HG02938 (cell line): Measurements from ENCODE around the gene NOL4L.
A peak's percentile ranks its signal among the peaks of the same experiment; 100 is the strongest.

Experiments used
- ATAC-seq: cut with Tn5 transposase; IDR thresholded peaks from one replicate; pipeline ENCODE4 v1.9.1; 2021; ENCODE audit warnings: mild to moderate bottlenecking, moderate library complexity; ENCODE audit not compliant: unreplicated experiment

Gene NOL4L

DNA sequence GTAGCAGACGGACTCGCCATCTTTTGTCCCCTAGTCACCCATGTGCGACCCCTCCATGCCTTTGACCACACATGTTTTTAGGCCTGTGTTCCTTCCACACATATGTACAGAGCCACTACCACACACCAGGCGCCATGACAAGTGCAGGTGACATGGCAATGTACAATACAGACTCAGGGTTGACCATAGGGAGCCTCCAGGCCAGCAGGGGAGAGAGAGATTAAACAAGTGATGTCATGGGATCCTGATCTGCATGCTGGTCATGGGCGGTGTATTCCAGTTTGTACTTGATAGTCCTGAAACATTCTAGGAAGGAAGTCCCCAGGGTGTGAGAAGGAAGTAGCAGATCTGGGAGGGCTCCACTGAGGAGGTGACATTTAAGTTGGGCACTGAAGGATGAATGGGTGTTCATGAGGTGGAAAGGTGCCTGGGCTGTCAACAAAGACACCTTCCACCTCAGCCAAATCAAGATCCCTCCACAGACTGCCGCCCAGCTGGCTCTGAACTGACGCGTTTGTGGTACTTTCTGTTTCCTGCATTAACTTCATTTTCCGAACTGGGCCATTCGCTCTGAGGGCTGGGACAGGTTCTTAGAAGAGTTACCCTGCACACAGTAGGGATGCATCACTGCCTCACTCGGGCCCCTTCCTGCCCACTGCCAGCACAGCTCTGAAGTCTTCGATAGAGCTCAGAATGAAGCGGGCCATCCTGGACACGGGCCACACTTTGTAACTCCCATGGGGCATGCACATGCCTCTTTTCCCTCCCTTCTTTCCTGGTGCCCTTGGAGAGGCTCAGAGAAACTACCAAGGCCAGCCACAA, 94.0 kb downstream of the NOL4L start:
- no peak for ATAC-seq

DNA sequence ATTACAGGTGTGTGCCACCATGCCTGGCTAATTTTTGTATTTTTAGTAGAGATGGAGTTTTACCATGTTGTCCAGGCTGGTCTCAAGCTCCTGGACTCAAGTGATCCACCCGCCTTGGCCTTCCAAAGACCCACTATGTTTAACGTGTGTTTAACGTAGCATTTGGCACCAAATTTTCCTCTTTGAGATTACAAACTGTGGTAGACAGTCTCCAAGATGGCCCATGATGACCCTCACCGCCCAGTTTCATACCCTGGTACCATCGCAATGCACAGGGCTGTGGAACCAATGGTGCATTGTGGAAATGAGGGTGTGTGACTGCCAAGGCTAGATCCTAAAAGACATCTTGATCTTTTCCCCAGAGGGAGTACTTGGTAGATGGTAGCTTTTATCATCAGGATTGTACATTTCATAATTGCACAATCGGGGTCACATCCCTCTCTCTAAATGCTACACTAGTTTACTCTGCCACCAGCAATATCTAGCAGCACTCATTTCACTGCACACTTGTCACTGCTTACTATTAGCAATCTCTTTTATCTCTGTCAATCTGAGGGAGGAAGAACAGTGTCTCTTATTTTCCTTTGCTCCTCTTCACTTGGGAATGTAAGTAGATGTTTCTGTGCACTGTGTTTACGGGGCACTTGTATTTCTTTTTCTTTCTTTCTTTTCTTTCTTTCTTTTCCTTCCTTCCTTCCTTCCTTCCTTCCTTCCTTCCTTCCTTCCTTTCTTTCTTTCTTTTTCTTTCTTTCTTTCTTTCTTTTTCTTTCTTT, 96.9 kb downstream of the NOL4L start:
- ATAC-seq, result no peak

DNA sequence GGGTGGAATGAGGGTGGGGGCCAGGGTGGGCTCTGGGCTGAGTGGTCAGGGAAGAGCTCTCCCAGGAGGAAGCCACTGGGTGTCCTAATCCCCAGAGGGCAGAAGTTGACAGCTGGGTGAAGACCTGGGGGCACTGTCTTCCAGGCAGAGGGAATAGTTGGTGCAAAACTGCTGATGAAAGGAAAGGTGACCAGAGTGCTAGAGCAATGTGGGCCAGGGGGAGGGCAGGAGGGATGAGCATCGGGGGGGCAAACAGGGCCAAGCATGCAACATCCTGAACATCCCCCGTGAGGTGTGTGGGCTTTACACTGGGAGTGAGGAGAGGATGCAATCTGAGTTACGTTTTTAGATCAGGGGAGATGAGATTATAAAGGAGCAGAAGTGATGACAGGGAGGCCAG, 97.8 kb downstream of the NOL4L start:
- ATAC-seq, result no peak

DNA sequence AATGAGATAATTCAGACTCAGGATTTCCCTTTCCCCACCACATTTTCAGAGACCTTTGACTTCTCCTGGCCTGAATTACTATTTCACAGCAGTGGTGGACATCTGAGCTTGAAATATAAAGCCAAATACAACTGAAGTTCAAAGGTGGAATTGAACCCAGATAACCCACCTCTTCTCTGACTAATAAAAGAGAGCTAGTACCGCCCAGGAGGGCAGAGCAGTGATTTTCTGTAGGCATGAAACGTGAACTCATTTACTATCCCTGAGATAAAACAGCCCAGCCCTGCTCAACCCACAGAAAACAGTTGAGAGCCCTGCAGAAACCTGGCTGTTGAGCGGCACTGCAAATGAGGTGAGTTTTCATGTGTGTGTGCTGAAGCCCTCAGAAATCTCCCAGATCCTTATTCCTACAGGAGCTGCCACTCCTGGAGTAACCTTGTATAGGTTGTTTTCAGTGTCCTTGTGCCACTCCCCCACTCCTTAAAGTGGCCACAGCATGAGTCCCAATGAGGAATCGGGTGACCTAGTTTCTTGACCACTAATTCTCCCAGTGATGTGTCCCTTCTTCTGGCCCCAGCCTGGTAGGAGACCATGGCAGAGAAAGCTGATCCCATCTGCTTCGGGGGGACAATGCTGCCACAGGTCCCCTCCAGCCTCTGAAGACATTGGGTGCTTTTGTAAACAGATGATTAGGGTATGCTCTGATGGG, 99.2 kb downstream of the NOL4L start:
- no peak for ATAC-seq

DNA sequence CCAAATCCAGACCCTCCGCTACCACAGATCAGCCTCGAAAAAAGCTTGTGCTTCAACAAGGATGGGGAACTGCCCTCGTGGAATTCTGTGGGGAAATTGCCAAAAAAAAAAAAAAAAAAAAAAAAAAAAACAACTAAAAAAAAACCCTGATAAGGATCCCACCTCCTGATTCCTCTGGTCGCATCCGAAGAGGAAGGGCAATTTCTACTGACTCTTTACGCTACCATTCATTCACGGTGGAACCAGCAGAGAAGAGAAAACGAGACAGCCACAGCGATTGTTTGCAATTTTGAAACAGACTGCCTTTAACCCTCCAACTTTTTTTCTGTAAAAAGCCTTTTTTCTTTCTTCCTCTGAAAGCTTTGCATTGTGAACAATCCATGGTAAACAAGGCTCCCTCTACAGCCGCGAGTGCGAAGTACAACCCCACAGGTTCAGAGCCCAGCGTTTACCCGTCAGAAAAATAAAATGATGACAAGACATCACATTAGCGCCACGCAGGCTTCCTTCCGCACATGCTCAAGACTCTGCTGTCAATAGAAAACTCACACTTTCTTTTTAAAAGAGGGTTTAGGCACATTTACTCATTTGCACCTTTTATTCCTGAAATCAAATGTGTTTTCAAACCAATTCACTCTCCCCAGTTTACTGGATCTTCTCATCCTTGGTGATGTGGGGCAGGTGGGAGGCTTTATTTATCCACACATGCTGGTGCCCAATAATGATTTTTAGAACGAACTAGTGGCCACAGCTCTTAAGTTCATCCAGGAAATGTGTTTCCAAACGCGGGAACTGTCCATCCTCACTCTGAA, 100.0 kb downstream of the NOL4L start:
- peak; percentile 66 for ATAC-seq

DNA sequence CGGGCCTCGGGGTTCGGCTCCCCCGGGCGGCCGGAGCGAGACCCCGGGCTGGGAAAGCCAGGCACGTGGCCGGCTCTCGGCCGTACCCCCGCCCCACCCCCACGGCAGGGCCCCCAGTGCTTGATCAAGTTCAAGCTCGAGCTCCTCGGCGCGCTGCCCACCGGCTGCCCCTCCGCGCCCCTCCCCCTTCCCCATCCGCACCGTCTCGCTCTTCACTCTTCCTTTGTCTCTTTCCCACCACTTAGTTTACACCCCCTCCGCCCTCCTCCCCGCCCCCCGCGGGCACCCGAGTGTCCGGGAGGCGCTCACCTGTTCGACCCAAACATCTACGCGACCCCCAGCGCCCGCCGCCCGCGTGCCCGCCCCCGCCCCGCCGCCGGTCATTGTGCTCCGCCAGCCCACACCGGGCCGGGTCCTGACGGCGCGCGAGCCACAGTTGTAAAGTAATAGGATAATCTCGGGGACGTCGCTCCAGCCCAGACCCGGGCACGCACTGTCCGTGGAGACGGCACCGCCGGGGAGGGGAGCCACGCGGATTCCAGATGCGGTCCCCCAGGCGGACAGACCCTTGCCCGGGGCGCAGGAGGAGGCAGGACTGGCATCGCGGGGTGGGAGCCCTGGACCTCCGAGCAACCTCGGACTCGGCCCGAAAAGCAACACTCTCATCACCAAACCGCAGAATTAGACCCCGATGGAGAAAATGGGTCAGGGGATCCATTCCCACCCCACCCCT, 100.7 kb downstream of the NOL4L start:
- no peak for ATAC-seq

DNA sequence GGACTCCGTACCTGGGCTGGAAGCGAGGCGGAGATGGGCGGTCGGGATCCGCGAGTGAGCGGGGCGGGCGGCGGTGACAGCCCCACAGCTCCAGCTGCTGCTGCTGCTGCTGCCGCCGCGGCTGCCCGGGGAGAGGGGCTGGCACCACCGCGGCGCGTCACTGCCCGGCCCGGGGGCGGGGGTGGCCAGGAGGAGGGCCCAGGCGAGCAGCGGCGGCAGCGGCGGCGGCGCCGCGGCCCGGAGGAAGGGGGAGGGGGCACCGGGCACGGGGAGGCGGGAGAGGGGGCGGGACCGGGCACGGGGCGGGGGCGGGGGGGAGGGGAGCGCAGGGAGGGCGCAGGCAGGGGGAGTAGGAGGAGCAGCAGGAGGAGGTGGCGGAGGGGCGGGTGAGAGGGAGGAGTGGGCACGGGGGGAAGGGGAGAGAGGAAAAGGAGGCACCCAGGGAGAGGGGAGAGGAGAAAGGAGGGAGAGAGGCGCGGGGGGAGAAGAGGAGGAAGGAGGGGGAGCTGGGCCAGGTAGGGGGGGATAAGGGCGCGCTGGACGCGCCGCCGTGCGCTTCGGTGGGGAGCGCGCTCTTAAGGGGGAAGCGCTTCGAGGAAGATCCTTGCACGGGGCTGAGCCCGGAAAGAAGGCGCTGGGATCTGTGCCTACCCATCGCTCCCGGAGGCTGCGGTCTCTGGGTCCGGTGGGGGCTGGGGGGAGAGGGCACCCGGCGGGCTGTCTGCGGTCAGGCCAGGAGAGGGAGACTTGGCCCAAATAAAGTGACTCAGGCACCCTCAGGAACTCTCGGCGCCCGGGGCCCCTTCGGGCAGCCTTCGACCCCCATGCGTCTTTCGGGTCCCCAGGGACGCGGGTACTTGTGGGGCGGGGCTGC, 101.5 kb downstream of the NOL4L start:
- no peak for ATAC-seq

DNA sequence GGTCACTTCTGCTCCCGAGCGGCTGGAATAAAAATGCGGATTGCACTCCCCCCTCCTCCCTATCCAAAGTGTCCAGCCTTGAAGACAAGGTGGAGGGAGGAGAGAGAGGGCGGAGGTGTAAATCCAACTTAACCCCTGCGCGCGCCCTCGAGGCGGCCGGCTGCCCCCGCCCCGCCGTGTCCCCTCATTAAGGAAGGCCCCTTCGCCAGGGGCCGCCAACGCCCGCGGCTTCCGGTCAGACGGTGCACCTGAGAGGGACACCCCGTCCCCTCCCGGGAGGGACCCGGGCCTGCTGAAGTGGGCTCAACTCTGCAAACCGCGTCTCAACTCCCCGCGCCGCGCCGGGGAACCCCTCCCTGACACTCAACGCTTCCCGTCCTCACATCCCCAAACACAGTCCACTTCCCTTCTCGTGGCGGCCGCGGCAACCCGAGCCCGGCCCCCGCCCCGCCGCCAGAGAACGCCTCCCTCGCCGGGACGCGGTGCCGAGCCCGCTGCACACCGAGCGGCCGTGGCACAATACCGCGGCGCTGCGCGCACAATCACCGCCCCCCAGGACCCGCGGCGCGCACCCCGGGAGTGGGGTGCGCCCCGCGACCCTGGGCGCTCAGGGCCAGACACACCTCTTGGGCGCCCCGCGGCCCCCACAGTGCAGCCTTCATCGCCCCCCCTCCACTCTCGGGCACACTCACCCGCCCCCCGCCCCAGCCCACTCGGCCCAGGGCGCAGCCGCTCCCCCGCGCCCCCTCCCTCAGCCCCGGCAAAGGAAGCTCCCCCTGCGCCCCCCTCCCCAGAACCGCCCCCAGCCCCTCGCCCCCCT, 102.5 kb downstream of the NOL4L start:
- ATAC-seq, result no peak

DNA sequence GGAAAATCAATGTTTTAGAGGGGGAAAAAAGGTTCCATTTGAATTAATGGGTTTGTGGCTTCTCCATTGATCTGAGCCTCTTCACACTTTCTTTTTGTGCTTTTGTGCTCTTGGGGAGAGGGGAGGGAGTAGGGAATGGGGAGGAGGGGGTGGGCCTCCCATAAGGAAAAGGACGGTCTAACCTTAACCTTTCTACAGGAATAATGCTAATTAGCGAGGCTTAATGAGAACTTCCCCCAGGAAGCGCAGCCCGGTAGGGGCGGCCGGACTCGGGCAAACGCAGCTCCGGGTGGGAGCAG, 103.0 kb downstream of the NOL4L start:
- ATAC-seq, result no peak

DNA sequence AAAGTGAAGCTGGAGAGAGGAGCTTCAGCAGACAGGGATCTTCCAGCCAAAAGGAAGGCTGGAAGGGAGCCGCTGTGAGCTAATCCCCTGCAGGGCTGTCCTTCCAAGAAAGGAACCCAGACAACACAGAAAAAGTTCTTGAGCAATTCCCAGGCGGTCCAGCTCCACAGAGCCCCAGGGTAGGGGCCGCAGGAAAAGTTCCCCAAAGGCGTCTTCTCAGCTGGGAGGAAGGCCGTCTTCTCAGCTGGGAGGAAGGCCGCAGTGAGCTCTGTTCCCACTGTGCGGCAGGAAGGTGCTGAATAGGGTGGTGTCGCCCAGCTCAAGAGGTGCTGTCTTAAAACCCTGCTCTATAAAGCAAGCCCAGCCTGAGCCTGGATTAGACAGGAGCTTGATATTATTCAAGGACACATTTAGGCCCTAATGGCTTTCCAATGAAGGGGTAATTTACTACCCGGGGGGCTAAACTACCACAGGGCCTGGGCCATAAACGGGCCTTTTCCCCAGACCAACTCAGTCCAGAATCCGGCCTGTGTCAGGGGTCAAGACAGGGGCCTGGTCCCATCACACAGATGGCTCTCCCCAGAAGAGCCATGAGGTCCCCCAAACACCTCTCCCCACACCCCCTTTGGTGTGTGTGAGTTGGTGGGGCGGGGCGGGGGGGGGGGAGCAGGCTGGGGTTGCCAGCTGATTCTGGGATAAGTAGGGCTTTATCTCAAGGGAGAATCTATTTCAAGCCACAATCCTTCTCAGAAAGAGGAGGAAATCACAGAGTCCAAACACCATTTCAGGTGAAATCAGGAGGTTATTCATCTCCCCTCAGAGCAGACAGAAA, 103.6 kb downstream of the NOL4L start:
- no peak for ATAC-seq

DNA sequence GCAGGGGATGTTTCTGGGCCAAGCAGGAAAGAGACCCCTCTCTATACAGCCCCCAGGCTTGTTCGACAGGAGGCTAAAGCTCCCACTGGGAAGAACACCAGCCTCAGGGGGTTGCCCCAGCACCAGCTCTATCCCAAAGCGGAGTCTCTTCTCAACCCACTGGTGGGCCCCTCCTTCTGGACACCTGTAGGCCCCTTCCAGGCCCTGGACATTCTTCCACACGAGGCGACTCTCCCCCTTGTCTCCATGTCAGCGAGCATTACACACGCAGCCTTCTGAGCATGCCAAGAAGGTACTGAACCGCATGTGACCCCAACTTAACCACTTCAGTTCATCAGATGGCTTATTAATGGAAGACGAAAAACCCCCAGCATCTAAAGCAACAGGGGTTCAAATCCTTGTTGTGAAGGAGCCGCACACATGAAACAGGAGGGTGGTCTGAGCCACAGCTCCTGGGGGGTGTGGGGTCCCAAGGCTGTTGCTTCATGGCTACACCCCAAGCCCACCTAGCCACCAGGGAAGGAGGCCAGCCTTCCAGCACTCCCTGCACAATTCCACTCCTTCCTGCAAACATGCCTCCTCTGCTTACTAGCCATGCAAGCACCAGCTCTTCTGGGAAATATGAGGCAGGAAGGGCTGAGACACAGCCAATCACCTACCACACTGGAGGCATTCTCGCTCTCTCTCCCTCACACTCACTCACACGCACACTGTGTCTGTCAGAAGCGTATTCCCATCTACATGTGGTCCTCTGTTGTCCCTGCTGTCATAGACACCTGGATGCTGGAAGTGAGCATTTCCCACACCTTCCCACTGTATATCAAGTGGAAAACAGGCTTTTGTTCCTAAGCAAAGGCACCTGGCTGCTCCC, 104.5 kb downstream of the NOL4L start:
- ATAC-seq, result no peak

DNA sequence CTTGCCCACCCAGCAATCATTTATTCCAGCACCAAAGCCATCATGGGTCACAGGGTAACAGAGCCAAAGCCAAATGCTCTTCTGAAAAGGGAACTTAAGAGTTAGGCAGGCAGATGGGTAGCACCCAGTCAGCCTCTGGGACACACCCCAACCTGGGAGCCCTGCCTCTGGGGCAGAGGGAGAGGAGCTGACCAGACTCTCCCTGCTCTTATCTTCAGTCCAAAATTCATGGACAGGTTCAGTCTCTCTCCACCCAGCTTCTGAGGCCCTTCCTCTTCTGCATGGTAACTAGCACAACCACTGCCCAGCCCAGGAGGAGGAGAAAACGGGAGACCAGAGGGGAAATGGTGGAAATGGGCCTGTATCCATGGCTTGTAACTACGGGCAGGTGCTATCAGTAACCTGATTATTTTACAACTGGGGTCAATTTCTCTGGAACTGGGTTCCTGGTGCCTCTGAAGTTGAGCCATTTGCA, 105.4 kb downstream of the NOL4L start:
- no peak for ATAC-seq

DNA sequence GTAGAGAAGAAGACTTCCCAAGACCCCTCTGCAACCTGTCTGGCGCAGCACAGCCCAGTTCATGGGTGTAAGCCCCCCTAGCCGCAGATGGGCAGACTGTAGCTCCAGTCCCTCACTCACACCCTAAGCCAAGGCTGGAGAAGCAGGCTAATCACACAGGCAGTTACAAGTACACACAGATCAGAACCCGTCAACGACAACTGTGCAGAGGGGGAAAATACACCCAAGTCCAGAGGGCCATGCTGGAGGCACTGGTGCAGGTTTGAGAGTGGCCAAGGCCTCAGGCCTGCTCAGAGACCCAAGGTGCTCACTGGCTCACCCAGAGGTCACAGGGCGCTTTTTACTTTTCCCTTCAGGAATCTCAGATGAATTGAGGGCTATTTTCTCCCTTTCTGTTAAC, 106.1 kb downstream of the NOL4L start:
- no peak for ATAC-seq

DNA sequence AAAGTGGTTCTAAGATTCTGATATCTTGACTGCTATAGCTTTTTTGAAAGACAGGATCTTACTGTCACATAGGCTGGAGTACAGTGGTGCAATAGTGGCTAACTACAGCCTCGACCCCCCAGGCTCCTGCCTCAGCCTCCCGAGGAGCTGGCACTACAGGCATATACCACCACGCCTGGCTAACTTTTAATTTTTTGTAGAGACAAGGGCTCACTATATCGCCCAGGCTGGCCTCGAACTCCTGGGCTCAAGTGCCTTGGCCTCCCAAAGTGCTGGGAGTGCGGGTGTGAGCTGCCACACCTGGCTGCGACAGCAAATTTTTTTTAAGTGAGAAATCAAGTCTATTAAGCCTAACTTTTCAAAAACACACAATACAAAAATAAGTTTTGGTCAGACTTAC, 106.6 kb downstream of the NOL4L start:
- ATAC-seq, result no peak

DNA sequence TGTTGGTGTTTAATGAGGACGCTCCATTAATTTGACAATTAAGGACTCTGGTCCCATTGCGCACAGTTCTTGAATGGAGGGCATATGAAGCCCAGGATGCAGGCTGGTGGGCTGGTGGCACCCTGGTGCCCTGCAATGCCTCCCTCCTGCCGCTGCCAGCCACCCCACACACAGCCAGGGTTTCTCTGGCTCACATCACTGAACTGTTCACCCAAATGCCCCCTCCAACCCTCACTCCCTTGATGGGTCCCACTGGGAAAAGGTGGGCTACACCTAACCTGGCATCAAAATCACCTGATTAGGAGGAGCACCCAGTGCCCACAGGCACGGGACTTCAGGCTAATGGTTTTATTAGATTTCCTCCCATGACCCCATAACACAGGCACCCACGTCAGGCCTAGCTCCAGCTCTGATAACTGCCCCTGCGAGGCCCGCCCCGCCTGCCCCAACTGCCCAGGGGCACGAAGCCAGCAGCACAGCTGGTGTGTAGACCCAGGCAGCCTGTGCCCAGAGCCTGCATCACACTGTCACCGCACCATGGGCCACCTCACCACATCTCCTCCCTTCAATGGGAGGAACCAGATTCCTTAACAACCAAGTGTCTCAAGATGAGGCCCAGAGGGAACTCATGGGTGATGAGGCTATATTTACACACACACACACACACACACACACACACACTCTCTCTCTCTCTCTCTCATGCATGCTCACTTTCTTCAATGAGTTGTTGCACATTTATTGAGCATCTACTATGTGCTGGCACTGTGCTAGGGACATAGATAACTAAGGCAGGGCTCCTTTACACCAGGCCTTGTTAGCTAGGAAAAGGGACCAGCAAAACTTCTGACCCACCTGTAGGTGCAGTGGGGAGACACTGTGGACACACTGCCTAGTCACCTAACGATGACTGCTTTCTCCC, 107.3 kb downstream of the NOL4L start:
- ATAC-seq, result no peak
